Measurements from ENCODE around the gene TCF15.

DNA sequence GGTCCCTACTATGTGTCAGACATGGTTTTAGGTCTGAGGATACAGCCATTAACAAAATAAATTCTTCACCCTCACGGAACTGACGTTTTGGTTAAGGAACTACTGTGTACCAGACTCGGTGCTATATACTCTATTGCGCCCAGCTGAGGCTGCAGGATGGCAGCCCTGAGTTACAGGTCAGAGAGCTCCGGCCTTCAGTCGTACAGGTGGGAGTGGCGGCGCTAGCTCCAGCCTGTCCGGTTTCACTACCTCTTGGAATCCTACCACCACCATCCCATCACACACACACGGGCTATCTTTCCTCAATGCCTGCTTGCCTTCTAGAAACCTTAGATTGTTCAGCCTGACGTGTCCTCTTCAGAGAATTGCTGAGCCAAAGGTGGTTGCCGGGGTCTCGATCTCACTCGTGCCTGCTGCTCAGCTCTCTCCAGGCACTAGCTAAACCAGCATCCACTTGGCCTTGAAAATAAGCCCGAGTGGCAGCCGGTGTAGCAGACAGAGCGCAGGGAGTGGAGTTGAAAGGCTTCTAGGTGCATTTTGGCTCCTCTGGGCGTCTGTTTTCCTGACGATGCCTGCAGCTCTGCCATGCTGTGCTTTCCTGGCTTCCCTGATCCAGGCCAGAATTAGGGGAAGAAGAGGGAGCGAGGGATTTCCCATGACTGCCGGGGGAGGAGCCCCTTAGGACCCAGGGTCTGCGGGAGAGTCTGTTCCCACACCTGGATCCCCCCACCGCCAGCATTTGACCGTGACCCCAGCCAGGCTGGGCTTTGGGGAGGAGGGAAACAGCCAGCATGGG, 1.1 kb upstream of the TCF15 start:
- TF ChIP-seq, protein P1, sequence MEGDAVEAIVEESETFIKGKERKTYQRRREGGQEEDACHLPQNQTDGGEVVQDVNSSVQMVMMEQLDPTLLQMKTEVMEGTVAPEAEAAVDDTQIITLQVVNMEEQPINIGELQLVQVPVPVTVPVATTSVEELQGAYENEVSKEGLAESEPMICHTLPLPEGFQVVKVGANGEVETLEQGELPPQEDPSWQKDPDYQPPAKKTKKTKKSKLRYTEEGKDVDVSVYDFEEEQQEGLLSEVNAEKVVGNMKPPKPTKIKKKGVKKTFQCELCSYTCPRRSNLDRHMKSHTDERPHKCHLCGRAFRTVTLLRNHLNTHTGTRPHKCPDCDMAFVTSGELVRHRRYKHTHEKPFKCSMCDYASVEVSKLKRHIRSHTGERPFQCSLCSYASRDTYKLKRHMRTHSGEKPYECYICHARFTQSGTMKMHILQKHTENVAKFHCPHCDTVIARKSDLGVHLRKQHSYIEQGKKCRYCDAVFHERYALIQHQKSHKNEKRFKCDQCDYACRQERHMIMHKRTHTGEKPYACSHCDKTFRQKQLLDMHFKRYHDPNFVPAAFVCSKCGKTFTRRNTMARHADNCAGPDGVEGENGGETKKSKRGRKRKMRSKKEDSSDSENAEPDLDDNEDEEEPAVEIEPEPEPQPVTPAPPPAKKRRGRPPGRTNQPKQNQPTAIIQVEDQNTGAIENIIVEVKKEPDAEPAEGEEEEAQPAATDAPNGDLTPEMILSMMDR (IDR thresholded peaks at IDR 0.05; ENCODE audit: low read depth, low read length): no peak
- TF ChIP-seq EZH2phosphoT487 (IDR thresholded peaks at IDR 0.05; ENCODE audit: low read depth): no peak

Data from OCI-LY3 (cell line).